Left hindlimb (tissue), 1 donor: ENCODE data around the gene CPED1.
A peak's percentile ranks its signal among the peaks of the same experiment; 100 is the strongest.

Experiments used
- DNase-seq: peaks from one replicate; pipeline ENCODE4 v3.0.0-alpha.2; 2018

Gene CPED1

GRCh38 chr7:120988591-120989256 is at the start of gene CPED1:
CPED1 (plus strand) TSS chr7:120988711; CDS start chr7:120989622, 911 bp downstream.
- DNase-seq: peak; percentile 85

- no peak for DNase-seq
Observed at GRCh38 chr7:120939345-120939744, 49.2 kb upstream of the CPED1 start.

DNA sequence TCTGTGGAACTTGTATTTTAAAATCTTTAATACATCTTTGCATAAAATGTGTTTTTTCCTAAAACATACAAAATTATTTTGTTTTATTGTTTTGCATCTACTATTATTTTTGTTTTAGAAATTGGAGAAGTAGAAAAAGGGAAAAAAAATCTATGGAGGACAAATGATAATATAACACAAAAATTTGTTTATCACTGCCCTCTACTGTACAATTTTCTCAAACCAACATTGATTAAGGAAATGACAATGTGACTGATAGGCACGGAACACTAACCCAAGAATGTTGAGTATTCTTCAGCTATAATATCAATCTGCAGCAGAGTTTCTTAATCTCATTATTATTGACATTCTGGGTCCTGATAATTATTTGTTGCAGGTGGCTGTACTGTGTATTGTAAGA is 47.4 kb upstream of the CPED1 start:
- no peak for DNase-seq

GRCh38 chr7:120941856-120942255 is 46.7 kb upstream of the CPED1 start:
- no peak for DNase-seq

DNA sequence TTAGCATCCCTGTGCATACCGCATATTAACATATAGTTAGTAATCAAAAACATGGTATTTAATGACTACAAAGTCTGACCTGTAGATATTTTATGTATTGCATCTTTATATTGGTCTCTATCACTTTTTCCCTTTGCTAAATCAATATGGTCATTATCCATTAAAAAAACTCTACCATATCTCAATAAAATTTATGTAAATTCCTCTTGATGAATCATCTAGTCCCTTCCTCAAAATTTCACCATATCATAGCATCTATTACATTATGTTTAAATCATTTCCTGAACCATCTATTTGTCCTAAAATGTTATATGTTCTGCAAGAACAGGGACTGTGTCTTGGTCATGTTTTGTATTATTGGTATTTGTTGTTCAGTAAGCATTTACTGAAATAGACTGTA is 45.6 kb upstream of the CPED1 start:
- no peak for DNase-seq

- DNase-seq: no peak
Observed at GRCh38 chr7:120944826-120945562, 43.5 kb upstream of the CPED1 start.

GRCh38 chr7:120947980-120948379 is 40.5 kb upstream of the CPED1 start:
- no peak for DNase-seq

GRCh38 chr7:120949393-120949911 is 39.1 kb upstream of the CPED1 start:
- DNase-seq: no peak

DNA sequence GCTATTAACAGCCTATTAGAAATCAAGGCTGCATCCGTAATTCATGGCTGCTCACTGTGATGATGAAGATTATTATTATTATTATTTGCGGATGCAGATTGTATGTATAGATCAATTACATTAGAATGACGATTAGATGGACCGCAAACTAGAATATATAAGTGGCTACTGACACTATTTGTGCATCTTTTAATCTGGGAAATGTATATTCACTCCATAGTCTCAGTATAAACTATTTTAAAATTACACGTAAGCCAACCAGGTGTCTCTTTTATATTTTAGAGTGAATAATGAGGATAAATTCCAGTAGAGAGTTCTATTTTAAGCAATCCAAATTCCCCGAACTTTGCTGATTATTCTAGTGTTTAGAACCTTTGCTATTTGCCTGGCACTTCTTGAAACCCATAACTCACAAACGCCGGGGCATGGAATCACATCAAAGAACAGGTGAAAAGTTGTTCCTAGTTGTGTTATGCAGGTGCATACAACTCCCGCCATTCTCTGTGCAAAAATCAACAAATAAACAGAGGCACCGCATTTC is 38.4 kb upstream of the CPED1 start:
- no peak for DNase-seq

DNA sequence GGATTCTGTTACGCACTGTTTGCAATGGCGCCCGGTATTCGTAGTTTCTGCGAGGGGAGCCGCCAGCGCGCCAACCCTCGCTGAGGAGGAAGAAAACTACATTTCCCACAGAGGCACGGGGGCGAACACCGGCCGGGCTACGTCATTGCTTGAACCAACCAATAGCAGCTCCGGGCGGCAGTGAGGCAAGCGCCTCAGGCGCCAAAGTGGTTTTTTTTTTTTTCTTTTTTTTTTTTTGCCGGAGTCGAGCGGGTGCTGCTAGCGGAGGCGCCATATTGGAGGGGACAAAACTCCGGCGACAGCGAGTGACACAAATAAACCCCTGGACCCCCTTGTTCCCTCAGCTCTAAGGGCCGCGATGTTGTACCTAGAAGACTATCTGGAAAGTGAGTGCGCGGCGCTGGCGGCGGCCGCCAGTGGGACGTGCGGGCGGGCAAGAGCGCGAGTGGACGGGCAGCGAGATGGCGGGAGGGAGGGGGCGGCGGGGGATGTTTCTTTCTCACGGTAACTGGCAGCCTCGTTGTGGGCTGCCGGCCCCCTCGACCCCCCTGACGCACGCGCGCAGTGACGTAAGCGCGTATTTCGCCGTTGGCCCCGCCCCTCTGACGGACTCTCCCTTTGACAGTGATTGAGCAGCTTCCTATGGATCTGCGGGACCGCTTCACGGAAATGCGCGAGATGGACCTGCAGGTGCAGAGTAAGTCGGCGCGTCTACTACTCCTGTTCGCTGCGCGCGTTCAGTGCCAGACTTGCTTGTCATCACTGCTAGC is 37.8 kb upstream of the CPED1 start, which contains the start of gene ING3:
Gene ING3, plus strand, starts transcription at position 239 of the 770 bp plus-strand sequence. Its CDS starts 120 bp downstream, at position 359.
- peak; percentile 98 for DNase-seq

- no peak for DNase-seq
Observed at GRCh38 chr7:120951309-120951699, 37.2 kb upstream of the CPED1 start.

DNA sequence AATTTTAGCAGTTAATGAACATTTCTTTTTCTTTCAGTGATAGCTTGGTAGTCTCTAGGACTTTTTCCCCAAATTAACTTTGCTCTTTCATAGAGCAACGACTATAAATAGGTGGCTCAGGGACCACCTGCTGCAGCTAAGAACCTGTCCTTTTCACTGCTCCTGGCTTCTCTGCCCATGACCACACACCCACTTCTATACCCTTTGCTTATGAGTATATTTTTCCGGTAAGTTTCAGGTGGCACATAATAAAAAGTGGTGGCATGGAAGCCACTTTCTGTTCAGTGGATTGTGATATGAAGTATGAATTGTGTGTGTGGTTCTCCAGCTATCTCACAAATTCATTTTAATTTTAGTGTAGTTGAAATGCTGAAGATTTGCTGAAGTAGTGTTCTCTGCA is 36.7 kb upstream of the CPED1 start:
- DNase-seq: no peak

DNA sequence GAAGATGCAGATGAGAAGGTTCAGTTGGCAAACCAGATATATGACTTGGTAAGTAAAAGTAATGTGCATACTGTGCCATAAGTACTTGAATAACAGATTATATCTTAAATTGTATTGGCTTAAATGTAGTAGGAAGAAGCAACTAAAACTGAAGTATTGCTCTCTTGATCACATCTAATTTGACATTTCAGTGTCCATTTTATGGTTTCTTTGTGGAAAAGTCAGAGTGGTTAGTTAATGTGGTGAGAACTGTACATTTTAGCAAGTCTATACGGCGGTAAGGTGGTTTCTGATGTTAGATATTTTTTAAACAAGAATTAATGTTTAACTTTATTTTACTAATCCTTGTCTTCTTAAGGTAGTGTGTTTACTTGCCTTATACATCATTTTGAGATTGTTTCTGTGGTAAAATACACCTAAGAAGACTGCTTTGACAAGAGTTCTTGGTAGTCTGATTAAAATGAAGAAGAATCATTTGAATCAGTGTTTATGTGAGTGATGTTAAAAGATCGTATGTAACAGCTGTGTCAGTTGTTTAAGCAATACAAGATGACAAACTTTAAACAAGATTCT is 32.8 kb upstream of the CPED1 start:
- no peak for DNase-seq

GRCh38 chr7:120959929-120960484 is 28.5 kb upstream of the CPED1 start:
- no peak for DNase-seq

GRCh38 chr7:120960714-120961113 is 27.8 kb upstream of the CPED1 start:
- DNase-seq: no peak

GRCh38 chr7:120961638-120962173 is 26.8 kb upstream of the CPED1 start:
- no peak for DNase-seq

- DNase-seq: no peak
Observed at GRCh38 chr7:120964088-120964487, 24.4 kb upstream of the CPED1 start.

GRCh38 chr7:120966961-120967360 is 21.6 kb upstream of the CPED1 start:
- no peak for DNase-seq

DNA sequence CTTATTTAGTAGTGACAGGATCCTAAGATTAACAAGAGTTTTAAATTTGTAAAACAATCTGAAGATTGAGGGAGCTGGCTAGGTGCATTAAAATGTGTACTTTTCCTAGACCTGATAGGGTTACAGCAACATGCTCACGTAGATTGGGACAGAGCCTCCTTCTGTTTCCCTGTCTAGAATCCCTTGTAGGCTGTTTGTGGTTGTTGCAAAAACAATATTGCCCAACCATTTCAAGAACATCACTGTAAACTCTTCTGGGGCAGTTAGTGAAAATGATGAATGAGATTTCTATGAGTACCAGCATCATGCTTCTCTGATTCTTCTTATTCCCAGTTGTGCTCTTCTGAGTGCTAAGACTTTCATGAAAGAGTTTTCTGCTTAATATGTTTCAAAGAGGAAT is 14.7 kb upstream of the CPED1 start:
- DNase-seq: no peak

GRCh38 chr7:120979765-120980499 is 8.6 kb upstream of the CPED1 start:
- DNase-seq: no peak

GRCh38 chr7:120981117-120981516 is 7.4 kb upstream of the CPED1 start:
- DNase-seq: no peak
